OCI-LY7 (cell line): ENCODE results near the gene SHROOM2. TPM values are rescaled to one million over a fixed set of nuclear protein-coding genes. Genes with fewer than 3 reads are reported as not detected.

Experiments used
- BruUV-seq: library from RNA; stranded (reverse); fragments of 400-500 nt; replicated peaks from 2 replicates; lab custom pipeline; 2021; lab: Mats Ljungman, UMichigan
- CTCF ChIA-PET: fragments of 300-600 bp; sonication (Branson Sonifier 250); formaldehyde crosslinking; loops from one replicate; lab custom pipeline; 2022; ENCODE audit warnings: antibody characterized with exemption; ENCODE audit not compliant: unreplicated experiment; lab: Charles Lee
- POLR2A ChIA-PET: fragments of 300-600 bp; sonication (Branson Sonifier 250); formaldehyde crosslinking; loops from one replicate; lab custom pipeline; 2022; ENCODE audit warnings: antibody characterized with exemption; lab: Charles Lee
- DNase-seq: peaks from one replicate; pipeline ENCODE4 v3.0.0-alpha.2; 2015; ENCODE audit warnings: low spot score
- H2AFZ ChIP-seq: fragments of 200-600 bp; sonication (generic), shearing (Covaris generic); 2 replicates; pipeline ENCODE4 v1.6.1; 2014; ENCODE audit warnings: mild to moderate bottlenecking, antibody characterized with exemption, low read length, moderate library complexity
- H3K27ac ChIP-seq: fragments of 200-600 bp; sonication (generic); 2 replicates; pipeline ENCODE4 v1.5.1; 2014; ENCODE audit warnings: mixed run types, low read depth, mild to moderate bottlenecking, moderate library complexity, low read length, inconsistent platforms; ENCODE audit not compliant: poor library complexity, severe bottlenecking
- H3K36me3 ChIP-seq: fragments of 200-600 bp; sonication (generic); 2 replicates; pipeline ENCODE4 v1.6.1; 2014; ENCODE audit warnings: mild to moderate bottlenecking, antibody characterized with exemption, low read length, moderate library complexity, mixed read lengths; ENCODE audit not compliant: insufficient read depth
- H3K4me1 ChIP-seq: fragments of 200-600 bp; sonication (generic); 2 replicates; pipeline ENCODE4 v1.5.1; 2014; ENCODE audit warnings: mild to moderate bottlenecking, low read length; ENCODE audit not compliant: insufficient read depth, poor library complexity, severe bottlenecking
- H3K4me2 ChIP-seq: fragments of 200-600 bp; sonication (generic); 2 replicates; pipeline ENCODE4 v1.6.1; 2014; ENCODE audit warnings: mild to moderate bottlenecking, low read length
- H3K4me3 ChIP-seq: fragments of 200-600 bp; sonication (generic); 2 replicates; pipeline ENCODE4 v1.5.1; 2014; ENCODE audit warnings: mild to moderate bottlenecking, low read depth, low read length; ENCODE audit not compliant: poor library complexity, severe bottlenecking
- H3K79me2 ChIP-seq: fragments of 200-600 bp; sonication (generic); 2 replicates; pipeline ENCODE4 v1.6.1; 2016; ENCODE audit warnings: low read depth, mild to moderate bottlenecking, low read length, moderate library complexity, mixed read lengths; ENCODE audit not compliant: insufficient read depth
- H3K9me2 ChIP-seq: fragments of 200-600 bp; sonication (generic); 2 replicates; pipeline ENCODE4 v1.6.1; 2016; ENCODE audit warnings: mild to moderate bottlenecking, low read length, mixed read lengths; ENCODE audit not compliant: insufficient read depth
- H3K9me3 ChIP-seq: fragments of 200-600 bp; sonication (generic); 2 replicates; pipeline ENCODE4 v1.6.1; 2014; ENCODE audit warnings: mild to moderate bottlenecking, mixed run types, low read length, mixed read lengths
- H4K20me1 ChIP-seq: fragments of 200-600 bp; sonication (generic); 2 replicates; pipeline ENCODE4 v1.6.1; 2014; ENCODE audit warnings: mild to moderate bottlenecking, antibody characterized with exemption, low read length, moderate library complexity, mixed read lengths; ENCODE audit not compliant: insufficient read depth
- CTCF ChIP-seq: fragments of 200-600 bp; sonication (generic); conservative IDR thresholded peaks from 2 replicates; pipeline ENCODE4 v1.5.1; 2014; ENCODE audit warnings: mild to moderate bottlenecking, antibody characterized with exemption, low read length, moderate library complexity, mixed read lengths
- EZH2phosphoT487 ChIP-seq: fragments of 200-600 bp; sonication (generic); IDR thresholded peaks from 2 replicates; pipeline ENCODE4 v1.6.1; 2018; ENCODE audit warnings: low read depth, borderline replicate concordance, mild to moderate bottlenecking, mixed run types, antibody characterized with exemption, low read length, moderate library complexity, mixed read lengths
- intact Hi-C: fragments of 100-400 bp; cut with micrococcal nuclease; formaldehyde crosslinking; loops from one replicate; pipeline ENCODE4 v1.10.0; 2022; ENCODE audit not compliant: unreplicated experiment
- total RNA-seq, 2 experiments: library from RNA; depleted of rRNA in 1 of 2; stranded (reverse); fragments of >200 nt in 1 of 2; shearing (Covaris generic) in 1 of 2; gene quantifications; 2 replicates each; pipeline ENCODE4 v1.2.3, GENCODE V29; 2014 to 2022

The SHROOM2 gene
- total RNA-seq, 2 experiments from 2014 or later: not detected

- H4K20me1 ChIP-seq: no peaks in the 10 kb centered on the region
- H2AFZ ChIP-seq: no peak overlapping the region
- H3K9me3 ChIP-seq: no peaks in the 10 kb centered on the region
- no peaks in the 10 kb centered on the region for H3K9me2 ChIP-seq
- TF ChIP-seq CTCF: peak; percentile 73
- TF ChIP-seq EZH2phosphoT487: no peak
- intact Hi-C loops: no loop called here
- no peak overlapping the region for H3K4me3 ChIP-seq
- H3K79me2 ChIP-seq: no peaks in the 10 kb centered on the region
- DNase-seq: peak; percentile 29
- no peak overlapping the region for H3K4me2 ChIP-seq
- no peaks in the 10 kb centered on the region for H3K4me1 ChIP-seq
- CTCF ChIA-PET: no interaction called here
- BruUV-seq: no TSS peak
- no peaks in the 10 kb centered on the region for H3K36me3 ChIP-seq
- H3K27ac ChIP-seq: no peak overlapping the region
- POLR2A ChIA-PET: no interaction called here
Measured at GRCh38 chrX:9988762-9989161, 202.5 kb downstream of the SHROOM2 start.

- no peak overlapping the region for H3K27ac ChIP-seq
- H3K9me3 ChIP-seq: no peaks in the 10 kb centered on the region
- no peaks in the 10 kb centered on the region for H3K79me2 ChIP-seq
- BruUV-seq: no TSS peak
- no peak for TF ChIP-seq EZH2phosphoT487
- no peak for TF ChIP-seq CTCF
- no peak overlapping the region for H3K4me2 ChIP-seq
- H2AFZ ChIP-seq: no peak overlapping the region
- intact Hi-C loops: loop anchor here (10.0 kb wide), 3 partner anchors 193 to 733 kb away; no protein-coding TSS in a partner anchor
- ChIA-PET CTCF (no interaction called here), POLR2A (interaction anchor here (0.6 to 1.1 kb wide), 3 partner anchors 24 to 247 kb away, joined by 3 to 5 read pairs (median 4); no protein-coding TSS in a partner anchor)
- H3K9me2 ChIP-seq: no peaks in the 10 kb centered on the region
- no peaks in the 10 kb centered on the region for H3K4me1 ChIP-seq
- no peak overlapping the region for H3K4me3 ChIP-seq
- DNase-seq: no peak
- H4K20me1 ChIP-seq: no peaks in the 10 kb centered on the region
- H3K36me3 ChIP-seq: no peaks in the 10 kb centered on the region
Measured at GRCh38 chrX:9992061-9992460, 205.8 kb downstream of the SHROOM2 start.

DNA sequence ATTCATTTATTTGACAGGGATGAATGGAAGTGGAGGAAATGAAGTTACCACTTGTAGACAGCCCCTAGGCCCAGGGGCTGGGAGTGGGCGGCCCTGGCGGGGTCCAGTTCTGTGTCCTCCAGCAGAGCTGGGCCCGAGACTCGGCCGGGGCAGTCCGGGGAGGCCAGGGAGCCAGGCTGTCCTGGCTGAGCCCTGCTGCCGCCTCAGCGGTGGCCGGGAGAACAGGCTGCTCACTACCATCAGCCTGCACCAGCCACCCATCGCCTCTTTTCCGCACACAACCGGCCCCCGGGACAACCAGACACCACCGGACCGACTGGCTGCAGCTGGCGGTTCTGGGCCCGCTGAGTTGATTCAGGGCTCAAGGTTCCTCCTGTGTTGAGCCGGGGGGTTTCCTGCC lies 206.5 kb downstream of the SHROOM2 start:
- ChIA-PET CTCF (no interaction called here), POLR2A (interaction anchor here (0.6 kb wide), 1 partner anchor 246 kb away, joined by 5 read pairs; no protein-coding TSS in a partner anchor)
- no peak overlapping the region for H3K4me3 ChIP-seq
- no peaks in the 10 kb centered on the region for H3K9me2 ChIP-seq
- DNase-seq: no peak
- H3K79me2 ChIP-seq: no peaks in the 10 kb centered on the region
- no peak overlapping the region for H3K4me2 ChIP-seq
- no peak overlapping the region for H3K27ac ChIP-seq
- H2AFZ ChIP-seq: no peak overlapping the region
- no peaks in the 10 kb centered on the region for H3K36me3 ChIP-seq
- H3K9me3 ChIP-seq: no peaks in the 10 kb centered on the region
- no peaks in the 10 kb centered on the region for H3K4me1 ChIP-seq
- no TSS peak for BruUV-seq
- intact Hi-C loops: loop anchor here (10.0 kb wide), 3 partner anchors 192 to 732 kb away; no protein-coding TSS in a partner anchor
- TF ChIP-seq EZH2phosphoT487 (no peak), CTCF (no peak)
- H4K20me1 ChIP-seq: no peaks in the 10 kb centered on the region
